GM19099 (cell line): ENCODE measurements around the gene TMEM114.

ENCODE experiments used
- POLR2A ChIP-seq: IDR thresholded peaks from 3 replicates; pipeline ENCODE4 v1.6.1; 2011; ENCODE audit warnings: low read depth; ENCODE audit not compliant: insufficient read length; ENCODE audit errors: extremely low read depth

The TMEM114 gene

GRCh38 chr16:8572063-8572918 lies 18.0 kb downstream of the TMEM114 start:
- TF ChIP-seq POLR2A, result no peak

- TF ChIP-seq POLR2A, result no peak
Observed at GRCh38 chr16:8571061-8571596, 19.2 kb downstream of the TMEM114 start.

GRCh38 chr16:8569650-8570346 lies 20.5 kb downstream of the TMEM114 start:
- no peak for TF ChIP-seq POLR2A

DNA sequence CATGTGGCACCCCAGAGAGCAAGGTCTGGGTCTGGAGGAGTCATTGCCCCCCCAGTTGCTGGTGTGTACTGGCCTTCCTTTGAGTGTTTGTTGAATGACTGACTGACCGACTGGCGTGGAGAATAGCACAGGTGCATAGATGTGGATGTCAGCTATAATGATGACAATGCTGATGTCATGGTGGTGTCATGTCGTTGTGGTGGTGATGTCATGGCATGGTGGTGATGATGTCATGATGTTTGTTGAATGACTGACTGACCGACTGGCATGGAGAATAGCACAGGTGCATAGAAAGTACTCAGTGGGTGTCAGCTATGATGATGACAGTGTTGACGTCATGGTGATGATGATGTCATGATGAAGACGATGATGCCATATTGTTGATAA lies 22.1 kb downstream of the TMEM114 start:
- TF ChIP-seq POLR2A, result no peak

- no peak for TF ChIP-seq POLR2A
Observed at GRCh38 chr16:8567355-8568230, 22.7 kb downstream of the TMEM114 start.

- no peak for TF ChIP-seq POLR2A
Observed at GRCh38 chr16:8565498-8565897, 24.8 kb downstream of the TMEM114 start.

DNA sequence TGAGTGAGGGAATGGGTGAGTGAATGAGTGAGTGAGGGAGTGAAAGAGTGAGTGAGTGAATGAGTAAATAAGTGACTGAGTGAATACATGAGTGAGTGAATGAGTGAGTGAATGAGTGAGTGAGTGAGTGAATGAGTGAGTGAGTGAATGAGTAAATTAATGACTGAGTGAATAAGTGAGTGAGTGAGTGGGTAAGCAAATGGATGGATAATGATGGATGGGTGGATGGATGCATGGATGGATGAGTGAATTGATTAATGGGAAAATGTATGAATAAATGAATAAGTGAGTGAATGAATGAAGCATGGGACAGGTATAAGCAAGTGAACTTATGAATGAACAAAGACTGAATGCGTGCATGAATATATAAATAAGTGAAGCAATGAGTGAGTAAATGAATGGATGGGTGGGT lies 25.4 kb downstream of the TMEM114 start:
- TF ChIP-seq POLR2A, result no peak

DNA sequence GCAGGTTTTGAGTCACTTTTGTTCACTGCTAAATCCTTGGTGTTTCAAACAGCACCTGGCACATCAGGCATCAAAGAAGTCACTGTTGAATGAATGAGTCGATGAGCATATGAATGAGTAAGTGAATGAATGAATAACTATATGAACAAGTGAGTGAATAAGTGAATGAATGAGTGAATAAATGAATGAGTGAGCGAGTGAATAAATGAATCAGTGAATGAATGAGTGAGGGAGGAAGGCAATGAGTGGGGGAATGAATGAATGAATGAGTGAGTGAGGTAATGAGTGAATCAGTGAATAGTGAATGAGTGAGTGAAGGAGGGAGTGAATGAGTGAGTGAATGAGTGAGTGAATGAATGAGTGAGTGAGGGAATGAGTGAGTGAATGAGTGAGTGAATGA lies 28.8 kb downstream of the TMEM114 start:
- TF ChIP-seq POLR2A, result no peak

DNA sequence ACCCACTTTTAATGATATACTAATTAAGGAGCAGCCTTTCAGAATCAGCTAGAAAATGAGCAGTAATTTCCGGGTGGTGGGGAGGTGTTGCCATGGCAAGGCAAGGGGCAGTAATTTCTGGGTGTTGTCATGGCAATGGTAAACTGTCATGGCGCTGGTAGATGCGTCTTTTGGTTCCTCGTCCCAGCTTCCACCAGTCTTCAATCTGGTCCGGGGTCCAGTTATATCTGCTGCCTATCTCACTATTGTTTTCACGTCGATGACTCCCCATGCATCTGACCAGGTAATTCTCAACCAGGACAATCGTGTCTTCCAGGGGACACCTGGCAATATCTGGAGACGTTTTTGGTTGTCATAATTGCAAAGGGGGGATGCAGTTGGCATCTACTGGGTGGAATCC lies 34.9 kb downstream of the TMEM114 start:
- no peak for TF ChIP-seq POLR2A

DNA sequence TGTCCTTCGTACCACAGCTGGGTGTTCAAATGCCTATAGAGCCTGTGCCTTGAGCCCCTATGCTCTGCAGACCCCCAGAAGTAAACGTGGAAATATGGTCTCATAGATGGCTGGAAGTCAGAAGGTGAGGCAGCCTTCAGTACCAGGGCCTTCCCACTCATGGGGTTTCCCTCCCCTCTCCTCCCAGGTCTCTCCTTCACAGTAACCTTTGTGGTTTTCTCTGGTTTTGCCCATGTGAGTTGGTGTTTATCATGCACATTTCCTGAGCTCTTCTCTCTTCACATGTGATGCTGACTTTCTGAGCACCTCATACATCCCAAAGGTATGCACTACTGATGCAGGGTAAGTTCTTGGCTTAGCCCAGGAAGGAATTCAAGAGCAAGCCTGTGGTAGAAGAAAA lies 35.4 kb downstream of the TMEM114 start:
- TF ChIP-seq POLR2A, result no peak

GRCh38 chr16:8554022-8554421 lies 36.3 kb downstream of the TMEM114 start:
- no peak for TF ChIP-seq POLR2A

- TF ChIP-seq POLR2A, result no peak
Observed at GRCh38 chr16:8552487-8553221, 37.7 kb downstream of the TMEM114 start.

GRCh38 chr16:8551388-8552332 lies 38.7 kb downstream of the TMEM114 start:
- TF ChIP-seq POLR2A, result no peak
